Measurements from ENCODE around the gene CUX1. TPM values are rescaled to one million over a fixed set of nuclear protein-coding genes. Genes with fewer than 3 reads are reported as not detected.
A peak's percentile ranks its signal among the peaks of the same experiment; 100 is the strongest.

Gene CUX1
- total and polyA plus RNA-seq, 2 of the 13 experiments (the other 11 are each of a cell fraction or from before 2014, with no cell fraction given), result 13.7 to 14.9 TPM

- no peak for TF ChIP-seq KIAA2018 (CRISPR knock-in tag; IDR thresholded peaks at IDR 0.05; ENCODE audit: borderline replicate concordance)
- TF ChIP-seq NFIC (IDR thresholded peaks at IDR 0.05; ENCODE audit: low read length), result no peak
- TF ChIP-seq CHCHD3 (CRISPR knock-in tag; IDR thresholded peaks at IDR 0.05), result no peak
- no peak for TF ChIP-seq ZNF672 (CRISPR knock-in tag; IDR thresholded peaks at IDR 0.05)
- TF ChIP-seq JUN (CRISPR knock-in tag; IDR thresholded peaks at IDR 0.05), result peak; percentile 87
- TF ChIP-seq KAT8 (CRISPR knock-in tag; IDR thresholded peaks at IDR 0.05), result peak; percentile 77
- no peak for TF ChIP-seq TRIM24 (CRISPR knock-in tag; IDR thresholded peaks at IDR 0.05)
- TF ChIP-seq ZNF737 (CRISPR knock-in tag; IDR thresholded peaks at IDR 0.05; ENCODE audit: borderline replicate concordance), result no peak
- no peak for TF ChIP-seq SMAD9 (CRISPR knock-in tag; IDR thresholded peaks at IDR 0.05)
- TF ChIP-seq ZNF557 (CRISPR knock-in tag; IDR thresholded peaks at IDR 0.05), result no peak
- no peak for TF ChIP-seq NFIB (CRISPR knock-in tag; IDR thresholded peaks at IDR 0.05; ENCODE audit: borderline replicate concordance)
- peak; percentile 46; the same call in 1 of the 2 replicates for TF ChIP-seq TARDBP (CRISPR knock-in tag; IDR thresholded peaks at IDR 0.05)
- no peak for TF ChIP-seq ZNF772 (CRISPR knock-in tag; IDR thresholded peaks at IDR 0.05)
- TF ChIP-seq HMGA1 (CRISPR knock-in tag; conservative IDR thresholded peaks at IDR 0.05), result no peak
- no peak for TF ChIP-seq ZNF260 (CRISPR knock-in tag; IDR thresholded peaks at IDR 0.05; ENCODE audit: borderline replicate concordance, low read depth)
- no peak; the same call in 1 of the 2 replicates for TF ChIP-seq ZNF205 (CRISPR knock-in tag; IDR thresholded peaks at IDR 0.05)
- TF ChIP-seq SP5 (CRISPR knock-in tag; IDR thresholded peaks at IDR 0.05; ENCODE audit: borderline replicate concordance, low read depth), result peak; percentile 28; the same call in 1 of the 2 replicates
- no peak for TF ChIP-seq CEBPB (IDR thresholded peaks at IDR 0.05; ENCODE audit: borderline replicate concordance, low read depth, low read length)
- TF ChIP-seq ZNF180 (CRISPR knock-in tag; IDR thresholded peaks at IDR 0.05; ENCODE audit: borderline replicate concordance, low read depth), result no peak
- TF ChIP-seq ZBTB1 (CRISPR knock-in tag; IDR thresholded peaks at IDR 0.05; ENCODE audit: borderline replicate concordance), result no peak
- TF ChIP-seq NFATC3 (CRISPR knock-in tag; IDR thresholded peaks at IDR 0.05), result no peak
- TF ChIP-seq HNF4A (CRISPR knock-in tag; IDR thresholded peaks at IDR 0.05), result peak; percentile 78
- no peak for TF ChIP-seq ZNF383 (CRISPR knock-in tag; IDR thresholded peaks at IDR 0.05; ENCODE audit: borderline replicate concordance)
- TF ChIP-seq ZNF20 (CRISPR knock-in tag; IDR thresholded peaks at IDR 0.05), result no peak
Observed at GRCh38 chr7:102273749-102274712, 456.6 kb downstream of the CUX1 start (continued).
